ENCODE results near the gene HIBADH. TPM values are rescaled to one million over a fixed set of nuclear protein-coding genes. Genes with fewer than 3 reads are reported as not detected.

HIBADH gene
- total RNA-seq, 1 donor from 2014 or later = 44.4 TPM

DNA sequence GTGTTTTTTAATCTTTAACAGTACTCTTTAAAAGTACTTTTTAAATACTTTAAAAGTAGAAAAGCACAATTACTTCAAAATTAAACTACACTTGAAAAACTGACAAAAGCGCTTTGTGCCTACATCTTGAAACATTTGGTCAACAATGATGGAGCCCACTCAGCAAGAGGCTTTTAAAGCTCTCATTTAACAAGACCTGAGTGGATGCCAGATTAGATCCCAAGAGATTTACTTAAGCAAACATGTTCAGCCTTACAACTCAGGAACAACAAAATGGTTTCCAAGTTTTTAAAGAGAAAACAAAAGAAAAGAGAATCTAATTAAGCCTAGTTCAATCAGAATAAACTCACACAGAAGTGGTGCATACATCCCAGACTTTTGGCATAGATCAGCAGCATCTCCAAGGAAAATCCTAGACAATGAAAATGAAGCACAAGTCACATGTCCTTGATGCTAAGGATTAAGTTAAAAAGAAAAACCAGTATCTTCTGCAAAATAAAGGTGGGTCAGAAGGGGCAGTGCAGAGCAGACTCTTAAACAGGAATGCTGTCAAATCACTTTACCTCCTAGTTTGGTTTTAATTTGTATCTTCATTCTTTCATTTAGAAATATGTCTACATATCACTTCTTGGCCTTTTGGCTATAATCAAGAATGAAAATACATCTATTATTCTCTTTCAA, 26.2 kb downstream of the HIBADH start:
- no peak for DNase-seq (ENCODE audit: low spot score)

DNA sequence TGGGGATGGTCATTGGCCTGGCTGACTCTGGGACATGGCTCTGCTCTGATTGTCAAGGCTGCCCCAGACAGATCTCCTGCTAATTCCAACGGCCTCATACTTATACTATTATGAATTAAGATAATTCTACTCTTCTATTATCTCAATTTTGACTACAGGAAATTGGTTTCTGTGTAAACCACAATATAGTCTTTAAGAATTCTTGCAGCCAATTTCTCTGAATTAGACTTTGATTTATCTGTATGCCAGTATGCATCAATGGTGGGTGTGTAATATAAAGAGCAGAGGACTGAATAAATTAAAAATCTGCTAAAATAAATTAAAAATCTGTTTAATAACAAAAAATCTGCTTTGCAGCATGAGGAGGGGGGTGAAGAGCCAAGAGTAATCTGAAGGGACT, 27.0 kb downstream of the HIBADH start:
- DNase-seq (ENCODE audit: low spot score) = no peak

GRCh38 chr7:27634671-27635493, 27.8 kb downstream of the HIBADH start:
- DNase-seq (ENCODE audit: low spot score) = no peak

GRCh38 chr7:27633062-27633461, 29.6 kb downstream of the HIBADH start:
- no peak for DNase-seq (ENCODE audit: low spot score)

- no peak for DNase-seq (ENCODE audit: low spot score)
Observed at GRCh38 chr7:27631391-27631790, 31.3 kb downstream of the HIBADH start.

GRCh38 chr7:27627146-27627545, 35.5 kb downstream of the HIBADH start:
- DNase-seq (ENCODE audit: low spot score) = no peak

GRCh38 chr7:27619492-27619891, 43.2 kb downstream of the HIBADH start:
- no peak for DNase-seq (ENCODE audit: low spot score)

DNA sequence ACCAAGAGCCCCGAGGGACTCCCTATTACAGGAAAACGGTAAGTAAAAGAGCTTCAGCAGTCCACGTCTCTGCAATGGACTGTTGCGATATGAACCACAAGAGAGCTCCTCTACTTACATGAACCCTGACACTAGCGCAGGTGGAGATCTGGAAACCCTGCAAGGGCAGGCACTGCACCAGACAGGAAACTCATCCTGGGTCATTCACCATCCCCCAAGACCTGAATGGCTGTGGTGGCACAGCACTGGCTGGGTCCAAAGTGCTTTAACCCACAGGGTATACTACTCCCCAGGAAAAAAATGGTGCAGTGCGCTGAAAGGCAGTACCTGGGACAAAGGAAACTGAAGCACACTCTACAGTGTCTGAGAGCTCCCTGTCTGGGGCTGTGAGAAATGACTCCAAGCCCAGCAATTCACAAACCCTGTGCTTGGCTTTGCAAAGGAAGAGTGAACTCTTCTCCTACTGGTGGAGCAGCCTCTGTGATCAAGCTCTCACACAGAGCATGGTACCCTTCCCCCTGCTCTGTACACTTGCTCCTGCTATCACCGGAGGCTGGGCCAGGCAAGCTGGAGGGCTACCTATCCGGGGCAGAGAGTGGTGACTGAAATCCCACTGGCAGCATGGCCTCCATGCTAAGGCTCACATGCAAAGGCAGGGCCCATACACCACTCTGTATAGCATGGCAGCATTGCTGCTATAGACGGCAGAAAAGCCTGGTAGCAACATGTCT, 44.9 kb downstream of the HIBADH start:
- DNase-seq (ENCODE audit: low spot score) = no peak

GRCh38 chr7:27616914-27617548, 45.7 kb downstream of the HIBADH start:
- DNase-seq (ENCODE audit: low spot score) = no peak

DNA sequence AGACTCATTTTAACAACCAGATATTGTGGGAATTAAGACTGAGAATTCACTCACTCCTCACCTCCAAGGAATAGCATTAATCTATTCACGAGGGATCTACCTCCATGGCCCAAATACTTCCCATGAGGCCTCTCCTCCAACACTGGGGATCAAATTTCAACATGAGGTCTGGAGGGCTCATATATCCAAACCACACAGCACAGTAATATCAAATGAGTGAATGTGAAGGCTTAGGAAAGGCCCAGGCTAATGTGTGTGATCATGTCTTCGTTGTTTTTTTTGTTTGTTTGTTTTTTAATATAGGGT, 46.5 kb downstream of the HIBADH start:
- DNase-seq (ENCODE audit: low spot score) = no peak

DNA sequence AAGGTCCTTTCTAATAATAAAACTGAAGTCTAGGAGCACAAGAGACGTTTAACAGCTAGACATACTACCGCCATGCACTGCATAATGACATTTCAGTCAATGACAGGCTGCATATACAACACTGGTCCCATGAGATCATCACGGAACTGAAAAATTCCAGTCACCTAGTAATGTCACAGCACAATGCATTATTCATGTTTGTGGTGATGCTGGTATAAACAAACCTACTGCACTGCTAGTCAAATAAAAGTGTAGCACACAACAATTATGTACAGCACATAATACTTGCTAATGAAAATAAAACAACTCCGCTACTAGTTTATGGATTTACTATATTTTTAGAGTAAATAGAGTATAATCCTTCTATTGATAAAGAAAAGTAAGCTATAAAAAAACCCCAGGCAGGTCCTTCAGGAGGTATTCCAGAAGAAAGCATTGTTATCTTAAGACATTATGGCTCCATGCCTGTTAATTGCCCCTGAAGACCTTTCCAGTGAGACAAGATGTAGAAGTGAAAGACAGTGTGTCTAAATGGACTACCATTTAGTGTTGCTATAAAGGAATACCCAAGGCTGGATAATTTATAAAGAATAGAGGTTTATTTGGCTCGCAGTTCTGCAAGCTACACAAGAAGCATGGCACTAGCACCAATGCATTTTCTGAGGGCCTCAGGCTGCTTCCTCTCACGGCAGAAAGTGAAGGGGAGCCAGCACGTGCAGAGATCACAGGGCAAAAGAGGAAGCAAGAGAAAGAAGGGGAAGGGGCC, 47.1 kb downstream of the HIBADH start:
- no peak for DNase-seq (ENCODE audit: low spot score)

DNA sequence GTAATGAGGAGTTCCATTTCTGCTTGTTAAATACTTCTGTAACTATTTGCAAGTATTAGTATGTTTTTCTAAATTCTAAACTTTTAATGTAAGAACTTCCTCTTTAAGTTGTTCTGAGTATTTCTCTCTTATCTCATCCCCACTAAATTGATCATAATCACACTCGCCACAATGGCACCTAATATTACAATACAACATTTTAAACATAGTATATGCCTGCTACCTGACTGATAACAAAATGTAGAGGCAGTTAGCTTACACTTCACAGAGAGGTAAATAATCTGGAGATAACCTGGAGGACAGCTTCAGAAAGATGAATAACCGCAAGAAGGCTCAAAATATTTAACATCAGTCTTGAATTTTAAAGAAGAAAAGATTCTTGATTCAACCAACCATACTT, 48.6 kb downstream of the HIBADH start:
- DNase-seq (ENCODE audit: low spot score) = no peak

GRCh38 chr7:27611059-27611458, 51.6 kb downstream of the HIBADH start:
- no peak for DNase-seq (ENCODE audit: low spot score)

DNA sequence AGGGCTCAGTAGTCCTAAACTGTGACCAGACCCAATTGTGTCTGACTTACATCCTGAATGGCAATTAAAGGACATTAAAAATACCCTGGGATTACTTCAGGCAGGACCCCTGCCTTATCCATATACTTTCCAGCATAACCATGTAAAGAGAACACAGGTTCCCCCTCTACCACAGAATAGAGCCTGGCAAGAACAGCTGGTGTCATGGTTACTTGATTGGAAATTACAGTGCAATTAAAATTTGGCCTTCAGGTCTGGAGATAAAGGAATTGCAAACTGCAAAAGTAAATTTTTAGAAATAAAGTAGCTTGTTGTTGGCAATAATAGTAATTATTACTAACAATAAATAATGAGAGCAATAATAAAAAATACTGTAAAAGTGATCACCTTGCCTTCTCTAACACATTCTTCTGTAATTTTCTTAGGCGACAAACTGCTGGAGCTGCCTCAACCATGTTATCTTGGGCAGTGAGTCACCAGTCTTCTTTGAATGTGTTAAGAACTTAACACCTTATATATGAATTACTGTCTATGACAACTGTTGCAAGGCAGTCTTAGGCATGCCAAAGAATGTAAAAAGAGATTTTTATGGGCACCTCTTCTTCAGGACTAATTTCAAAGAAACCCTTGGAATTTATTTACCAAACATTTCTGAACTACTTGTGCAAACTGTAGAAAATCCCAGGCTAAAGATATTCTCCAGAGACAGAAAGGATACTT, 53.7 kb downstream of the HIBADH start:
- no peak for DNase-seq (ENCODE audit: low spot score)

DNA sequence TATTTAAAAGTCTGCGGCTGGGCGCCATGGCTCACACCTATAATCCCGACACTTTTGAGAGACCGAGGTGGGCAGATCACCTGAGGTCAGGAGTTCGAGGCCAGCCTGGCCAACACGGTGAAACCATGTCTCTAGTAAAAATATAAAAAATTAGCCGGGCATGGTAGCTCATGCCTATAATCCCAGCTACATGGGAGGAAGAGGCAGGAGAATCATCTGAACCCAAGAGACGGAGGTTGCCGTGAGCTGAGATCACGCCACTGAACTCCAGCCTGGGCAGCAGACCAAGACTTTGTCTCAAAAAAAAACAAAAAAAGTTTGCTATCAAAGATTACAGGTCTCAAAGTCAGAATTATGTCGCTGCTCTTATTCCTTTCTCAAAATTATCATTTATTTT, 55.5 kb downstream of the HIBADH start:
- DNase-seq (ENCODE audit: low spot score) = no peak

GRCh38 chr7:27606270-27607209, 56.1 kb downstream of the HIBADH start:
- no peak for DNase-seq (ENCODE audit: low spot score)

- DNase-seq (ENCODE audit: low spot score) = no peak
Observed at GRCh38 chr7:27605689-27606269, 56.9 kb downstream of the HIBADH start.

DNA sequence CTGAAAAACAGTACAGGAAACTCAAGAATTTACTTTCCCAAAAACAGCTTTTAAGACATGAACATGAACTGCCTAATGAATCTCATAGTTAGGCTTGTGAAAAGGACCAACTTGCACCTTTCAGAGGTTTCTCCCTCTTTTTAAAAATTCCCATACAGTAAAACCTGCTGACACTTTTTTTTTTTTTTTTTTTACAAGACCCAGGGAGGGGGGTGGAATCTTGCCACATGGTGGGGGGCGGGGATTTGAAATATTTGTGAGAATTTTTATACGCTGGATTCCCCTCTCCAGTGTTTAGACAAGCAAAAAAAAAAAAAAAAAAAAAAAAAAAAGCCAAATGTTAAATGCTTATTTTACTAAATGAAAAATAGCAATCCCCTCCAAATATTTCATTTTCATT, 57.4 kb downstream of the HIBADH start:
- DNase-seq (ENCODE audit: low spot score) = no peak

DNA sequence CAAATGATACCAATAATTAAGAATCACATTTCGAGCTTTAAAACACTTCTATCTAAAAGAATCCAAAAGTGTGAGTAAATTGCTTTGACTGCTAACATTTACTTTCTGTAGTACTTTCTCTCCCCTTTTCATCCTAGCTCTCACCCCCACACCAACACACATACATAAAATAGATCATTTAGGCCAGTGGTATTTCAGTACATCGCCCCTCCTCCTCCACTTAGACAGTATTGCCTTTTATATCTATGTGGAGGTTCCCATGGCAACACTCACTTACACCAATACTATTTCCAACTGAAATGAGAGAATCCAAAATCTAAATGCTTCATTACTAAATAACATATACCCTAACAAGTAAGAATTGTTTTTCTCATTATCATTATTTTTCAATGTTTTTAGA, 58.9 kb downstream of the HIBADH start:
- no peak for DNase-seq (ENCODE audit: low spot score)
